ENCODE data around the gene LONP1.

GRCh38 chr19:5686326-5686646 is 33.7 kb downstream of the LONP1 start:
- TF ChIP-seq, protein P1, sequence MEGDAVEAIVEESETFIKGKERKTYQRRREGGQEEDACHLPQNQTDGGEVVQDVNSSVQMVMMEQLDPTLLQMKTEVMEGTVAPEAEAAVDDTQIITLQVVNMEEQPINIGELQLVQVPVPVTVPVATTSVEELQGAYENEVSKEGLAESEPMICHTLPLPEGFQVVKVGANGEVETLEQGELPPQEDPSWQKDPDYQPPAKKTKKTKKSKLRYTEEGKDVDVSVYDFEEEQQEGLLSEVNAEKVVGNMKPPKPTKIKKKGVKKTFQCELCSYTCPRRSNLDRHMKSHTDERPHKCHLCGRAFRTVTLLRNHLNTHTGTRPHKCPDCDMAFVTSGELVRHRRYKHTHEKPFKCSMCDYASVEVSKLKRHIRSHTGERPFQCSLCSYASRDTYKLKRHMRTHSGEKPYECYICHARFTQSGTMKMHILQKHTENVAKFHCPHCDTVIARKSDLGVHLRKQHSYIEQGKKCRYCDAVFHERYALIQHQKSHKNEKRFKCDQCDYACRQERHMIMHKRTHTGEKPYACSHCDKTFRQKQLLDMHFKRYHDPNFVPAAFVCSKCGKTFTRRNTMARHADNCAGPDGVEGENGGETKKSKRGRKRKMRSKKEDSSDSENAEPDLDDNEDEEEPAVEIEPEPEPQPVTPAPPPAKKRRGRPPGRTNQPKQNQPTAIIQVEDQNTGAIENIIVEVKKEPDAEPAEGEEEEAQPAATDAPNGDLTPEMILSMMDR (IDR thresholded peaks at IDR 0.05): no peak
- no peak for TF ChIP-seq POLR2A (IDR thresholded peaks at IDR 0.05)

All from lower leg skin (tissue), 3 donors.